Activated CD4-positive, alpha-beta memory T cell treated with anti-CD3 and anti-CD28 coated beads for 36 hours (primary cell): Measurements from ENCODE around the gene ENTR1. TPM values are rescaled to one million over a fixed set of nuclear protein-coding genes. Genes with fewer than 3 reads are reported as not detected.

ENCODE experiments used
- CTCF ChIA-PET: fragments of 350-600 bp; sonication (Branson Sonifier 250); formaldehyde crosslinking; loops from one replicate; lab custom pipeline; 2021; ENCODE audit warnings: antibody characterized with exemption, inconsistent platforms; lab: Charles Lee
- POLR2A ChIA-PET: fragments of 350-600 bp; sonication (Branson Sonifier 250); formaldehyde crosslinking; loops from one replicate; lab custom pipeline; 2021; ENCODE audit warnings: antibody characterized with exemption; lab: Charles Lee
- DNase-seq: peaks from one replicate; pipeline ENCODE4 v3.0.0-alpha.2; 2020
- H3K27ac Mint-ChIP-seq: one replicate; pipeline ENCODE4 v1.8.0; 2021; ENCODE audit warnings: mixed read lengths
- H3K27me3 Mint-ChIP-seq: one replicate; pipeline ENCODE4 v1.8.0; 2021; ENCODE audit warnings: mixed read lengths
- H3K36me3 Mint-ChIP-seq: one replicate; pipeline ENCODE4 v1.8.0; 2021; ENCODE audit warnings: mixed read lengths
- H3K4me1 Mint-ChIP-seq: one replicate; pipeline ENCODE4 v1.8.0; 2021; ENCODE audit warnings: low read depth, mixed read lengths
- H3K4me3 Mint-ChIP-seq: one replicate; pipeline ENCODE4 v1.8.0; 2021; ENCODE audit warnings: mild to moderate bottlenecking, mixed read lengths
- H3K9me3 Mint-ChIP-seq: one replicate; pipeline ENCODE4 v1.8.0; 2021; ENCODE audit warnings: mixed read lengths
- intact Hi-C: fragments of 100-400 bp; cut with micrococcal nuclease; formaldehyde crosslinking; loops from one replicate; pipeline ENCODE4 v1.15.1; 2023
- total RNA-seq, 2 experiments: library from RNA; stranded (reverse); gene quantifications; one replicate each; pipeline ENCODE4 v1.2.3, GENCODE V29; 2021

ENTR1 gene
- total RNA-seq, 2 experiments from 2014 or later, result 66.9 to 74.9 TPM

DNA sequence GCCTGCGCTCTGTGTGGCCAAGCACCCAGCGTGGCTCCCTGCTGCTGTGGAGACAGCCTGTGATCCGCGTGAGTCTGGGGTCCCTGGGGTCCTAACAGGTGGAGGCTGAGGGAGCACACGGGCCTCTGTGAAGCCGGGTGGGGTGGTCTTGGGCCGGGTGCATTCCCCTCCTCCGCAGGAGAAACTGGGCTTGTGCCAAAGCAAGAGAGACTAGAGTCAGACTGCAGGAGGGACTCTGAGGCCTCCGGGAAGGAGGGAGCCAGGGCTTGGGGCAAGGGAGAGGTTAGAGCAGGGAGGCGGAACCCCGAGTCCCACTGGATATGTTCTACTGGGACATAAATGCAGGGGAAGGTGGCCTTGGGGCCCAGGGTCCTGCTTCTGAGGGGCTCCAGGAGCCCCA, 57.3 kb downstream of the ENTR1 start:
- H3K36me3 Mint-ChIP-seq, result no peaks in the 10 kb centered on the region
- ChIA-PET CTCF (no interaction called here), POLR2A (no interaction called here)
- H3K27ac Mint-ChIP-seq, result no peak overlapping the region
- no peak overlapping the region for H3K4me3 Mint-ChIP-seq
- H3K9me3 Mint-ChIP-seq, result no peaks in the 10 kb centered on the region
- no peak for DNase-seq
- no peaks in the 10 kb centered on the region for H3K4me1 Mint-ChIP-seq
- H3K27me3 Mint-ChIP-seq, result no peaks in the 10 kb centered on the region
- intact Hi-C loops, result no loop called here

- intact Hi-C loops, result no loop called here
- DNase-seq, result no peak
- CTCF ChIA-PET, result no interaction called here
- POLR2A ChIA-PET, result no interaction called here
- Mint-ChIP-seq H3K9me3 (no peaks in the 10 kb centered on the region), H3K27me3 (no peaks in the 10 kb centered on the region), H3K27ac (no peak overlapping the region), H3K4me1 (no peaks in the 10 kb centered on the region), H3K36me3 (no peaks in the 10 kb centered on the region), H3K4me3 (no peak overlapping the region)
These were observed 57.7 kb downstream of the ENTR1 start for GRCh38 chr9:136352682-136353081.

Other genes with a start within 250 kb of the ENTR1 start
- not detected for gene LHX3, start 205.5 kb downstream of the ENTR1 start, total RNA-seq
- 10 to 100 TPM; 19.0 to 19.4 TPM for gene QSOX2, start 164.8 kb downstream of the ENTR1 start, total RNA-seq
- not detected for gene CCDC187, start 106.5 kb downstream of the ENTR1 start, total RNA-seq
- 10 to 100 TPM; 10.6 to 11.3 TPM for gene GPSM1, start 83.1 kb downstream of the ENTR1 start, total RNA-seq
- 10 to 100 TPM; 14.5 to 15.2 TPM for gene DNLZ, start 46.9 kb downstream of the ENTR1 start, total RNA-seq
- gene CARD9, start 36.9 kb downstream of the ENTR1 start, total RNA-seq, result 1 to 10 TPM; 1.4 to 2.4 TPM
- 10 to 100 TPM; 13.9 to 14.3 TPM for gene SNAPC4, start 10.4 kb downstream of the ENTR1 start, total RNA-seq
- 100 to 1,000 TPM; 108 to 112 TPM for gene PMPCA, start within 50 bp of the ENTR1 start, total RNA-seq
- gene INPP5E, start 29.2 kb upstream of the ENTR1 start, total RNA-seq, result 10 to 100 TPM; 18.8 to 21.3 TPM
- 10 to 100 TPM; 54.1 to 57.0 TPM for gene SEC16A, start 72.4 kb upstream of the ENTR1 start, total RNA-seq
- 10 to 100 TPM; 67.0 to 68.3 TPM for gene NOTCH1, start 135.4 kb upstream of the ENTR1 start, total RNA-seq